ENCODE results near the gene RIPOR3.
"Not testable (repeated sequence)": the region's sequence is repeated elsewhere in the genome, so short reads cannot be mapped to it uniquely, and the experiment has no call there.

RIPOR3 gene

DNA sequence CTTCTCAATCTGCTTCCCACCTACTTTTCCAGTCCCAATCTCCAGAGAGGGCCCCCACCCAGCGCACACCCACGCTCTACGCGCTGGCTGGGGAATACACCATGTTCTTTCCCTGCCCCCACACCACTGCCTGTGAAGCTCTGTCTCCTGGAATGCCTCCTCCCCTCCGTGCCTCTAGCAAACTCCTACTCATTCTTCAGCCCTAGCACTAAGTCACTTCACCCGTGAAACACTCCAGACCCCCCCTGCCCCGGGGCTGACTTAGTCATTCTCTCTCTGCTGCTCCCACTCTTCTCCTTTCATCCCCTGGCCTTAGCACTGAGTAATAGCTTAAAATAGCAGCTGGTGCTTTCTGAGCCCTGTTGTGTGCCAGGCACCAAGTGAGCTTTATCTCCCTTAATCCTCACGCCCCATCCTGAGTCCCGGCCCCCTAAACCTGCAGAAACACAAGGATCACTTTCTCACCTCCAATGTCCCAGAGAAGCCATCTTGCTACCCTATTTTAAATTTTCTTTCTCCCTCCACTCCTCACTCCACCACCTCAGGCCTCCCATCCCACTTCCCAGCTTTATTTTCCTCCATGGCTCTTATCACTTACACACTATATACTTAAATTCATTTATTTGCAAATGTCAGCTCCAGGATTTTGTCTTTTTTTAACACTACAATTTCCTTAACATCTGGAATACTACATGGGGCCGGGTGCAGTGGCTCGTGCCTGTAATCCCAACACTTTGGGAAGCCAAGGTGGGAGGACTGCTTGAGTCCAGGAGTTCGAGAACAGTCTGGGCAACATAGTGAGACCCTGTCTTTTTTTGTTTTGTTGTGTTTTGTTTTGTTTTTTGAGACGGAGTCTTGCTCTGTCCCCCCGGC is 33.7 kb upstream of the RIPOR3 start:
- no peak for DNase-seq

- no peak for DNase-seq
Observed at GRCh38 chr20:50724112-50724725, 32.9 kb upstream of the RIPOR3 start.

GRCh38 chr20:50723672-50724071 is 32.3 kb upstream of the RIPOR3 start:
- no peak for DNase-seq

DNA sequence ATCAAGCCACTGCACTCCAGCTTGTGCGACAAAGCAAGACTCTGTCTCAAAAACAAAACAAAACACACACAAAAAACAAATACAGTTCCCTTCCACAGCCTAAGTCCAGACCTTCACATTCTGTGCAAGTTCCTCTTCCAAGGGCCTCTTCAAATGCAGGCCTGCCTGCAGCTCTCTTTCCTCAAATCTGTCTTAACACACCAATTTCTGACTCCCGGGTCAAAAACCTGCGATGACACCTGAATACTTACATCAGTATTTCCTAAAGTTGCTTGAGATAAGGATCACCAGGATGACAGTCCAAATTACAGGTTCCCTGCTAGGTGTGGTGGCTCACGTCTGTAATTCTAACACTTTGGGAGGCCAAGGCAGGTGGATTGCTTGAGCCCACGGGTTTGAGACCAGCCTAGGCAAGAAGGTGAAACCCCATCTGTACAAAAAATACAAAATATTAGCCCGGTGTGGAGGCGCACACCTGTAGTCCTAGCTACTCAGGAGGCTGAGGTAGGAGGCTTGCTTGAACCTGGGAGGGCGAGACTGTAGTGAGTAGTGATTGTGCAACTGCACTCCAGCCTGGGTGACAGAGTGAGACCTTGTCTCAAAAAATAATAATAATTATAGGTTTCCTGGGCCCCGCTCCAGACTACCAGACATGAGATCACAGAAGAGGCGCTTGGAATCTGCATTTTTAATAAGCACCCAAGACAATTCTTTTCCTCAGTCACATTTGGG is 31.2 kb upstream of the RIPOR3 start:
- DNase-seq: no peak

- DNase-seq: no peak
Observed at GRCh38 chr20:50721881-50722281, 30.5 kb upstream of the RIPOR3 start.

DNA sequence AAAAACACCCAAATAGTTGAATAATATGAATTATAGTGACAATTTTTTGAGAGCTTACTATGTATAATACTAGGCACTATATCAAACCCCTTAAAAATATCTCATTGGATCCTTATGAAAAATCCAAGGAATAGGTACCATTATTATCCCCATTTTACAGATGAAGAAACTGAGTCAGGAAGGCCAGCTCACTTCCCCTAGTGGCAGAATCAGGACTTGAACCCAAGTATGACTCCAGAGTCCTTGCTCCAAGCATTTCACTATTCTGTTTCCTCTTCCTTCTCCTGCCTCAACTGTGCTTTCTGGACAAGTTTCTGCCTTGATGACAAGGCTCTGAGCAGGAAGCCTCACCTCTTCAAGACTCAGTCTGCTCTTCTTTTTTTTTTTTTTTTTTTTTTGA is 29.2 kb upstream of the RIPOR3 start:
- no peak for DNase-seq

GRCh38 chr20:50720026-50720425 is 28.7 kb upstream of the RIPOR3 start:
- no peak for DNase-seq

- DNase-seq: no peak
Observed at GRCh38 chr20:50719328-50719727, 28.0 kb upstream of the RIPOR3 start.

- no peak for DNase-seq
Observed at GRCh38 chr20:50717974-50718761, 26.8 kb upstream of the RIPOR3 start.

DNA sequence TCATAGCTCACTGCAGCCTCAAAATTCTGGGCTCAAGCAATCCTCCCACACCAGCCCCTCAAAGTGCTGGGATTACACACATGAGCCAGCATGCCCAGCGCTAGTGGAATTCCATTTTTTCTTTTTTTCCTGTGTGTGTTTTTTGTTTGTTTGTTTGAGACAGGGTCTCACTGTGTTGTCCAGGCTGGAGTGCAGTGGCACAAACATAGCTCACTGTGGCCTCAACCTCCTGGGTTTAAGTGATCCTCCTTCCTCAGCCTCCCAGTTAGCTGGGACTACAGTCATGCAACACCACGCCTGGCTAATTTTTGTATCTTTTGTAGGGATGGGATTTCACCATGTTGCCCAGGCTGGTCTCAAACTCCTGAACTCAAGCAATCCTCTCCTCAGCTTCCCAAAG is 26.0 kb upstream of the RIPOR3 start:
- no peak for DNase-seq

DNA sequence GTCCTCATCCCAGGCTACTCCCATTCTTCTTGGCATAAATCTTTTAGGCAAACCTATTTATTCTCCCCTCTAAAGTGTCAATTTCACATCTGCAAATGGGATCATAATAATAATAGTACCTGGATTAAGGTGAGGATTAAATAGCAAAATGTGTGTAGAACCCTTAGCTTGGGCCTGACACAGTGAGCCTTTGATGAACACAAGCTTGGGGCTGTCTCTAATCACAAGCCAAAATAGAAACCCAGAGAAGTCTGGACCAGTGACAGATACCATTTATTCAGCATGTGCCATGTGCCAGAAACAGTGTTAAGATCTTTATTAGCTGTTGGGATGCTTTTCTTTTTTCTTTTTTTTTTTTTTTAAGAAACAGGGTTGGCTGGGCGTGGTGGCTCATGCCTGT is 25.2 kb upstream of the RIPOR3 start:
- DNase-seq: no peak

GRCh38 chr20:50715694-50716093 is 24.4 kb upstream of the RIPOR3 start:
- DNase-seq: no peak

- not testable (repeated sequence) for DNase-seq
Observed at GRCh38 chr20:50714426-50714825, 23.1 kb upstream of the RIPOR3 start.

- DNase-seq: no peak
Observed at GRCh38 chr20:50713657-50714101, 22.3 kb upstream of the RIPOR3 start.

DNA sequence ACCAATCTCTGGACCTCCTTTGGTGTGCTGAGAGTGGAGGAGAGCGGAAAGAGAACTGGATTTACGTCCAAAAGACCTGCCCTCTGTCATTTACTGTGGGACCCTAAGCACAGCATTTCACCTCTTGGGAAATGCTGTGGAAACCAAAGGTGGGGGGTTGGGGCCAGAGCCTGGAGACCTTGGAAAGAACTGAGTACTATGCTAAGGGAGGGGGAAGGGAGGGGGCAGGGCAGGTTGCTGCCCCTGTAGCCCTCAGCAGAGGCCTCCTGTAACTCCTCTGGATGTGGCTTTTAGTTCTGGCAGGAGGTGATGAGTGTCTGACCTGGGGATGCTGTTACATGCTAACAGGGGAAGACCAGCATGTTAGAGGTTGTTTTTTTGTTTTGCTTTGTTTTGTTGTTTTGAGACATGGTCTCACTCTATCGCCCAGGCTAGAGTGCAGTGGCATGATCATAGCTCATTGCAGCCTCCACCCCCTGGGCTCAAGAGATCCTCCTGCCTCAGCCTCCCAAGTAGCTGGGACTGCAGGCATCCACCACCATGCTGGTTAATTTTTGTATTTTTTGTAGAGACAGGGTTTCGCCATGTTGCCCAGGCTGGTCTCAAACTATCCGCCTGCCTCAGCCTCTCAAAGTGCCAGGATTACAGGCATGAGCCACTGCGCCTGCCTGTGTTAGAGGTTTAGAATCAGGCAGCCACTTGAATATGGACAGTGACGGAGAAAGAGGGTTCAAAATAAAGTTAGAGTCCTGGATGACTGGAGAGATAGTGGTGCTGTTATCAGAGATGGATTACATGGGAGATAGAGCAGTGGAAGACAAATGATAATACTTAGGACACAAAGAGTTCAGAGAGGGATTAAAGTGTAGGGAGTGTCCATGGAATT is 21.7 kb upstream of the RIPOR3 start:
- no peak for DNase-seq

- no peak for DNase-seq
Observed at GRCh38 chr20:50711113-50711825, 19.9 kb upstream of the RIPOR3 start.

DNA sequence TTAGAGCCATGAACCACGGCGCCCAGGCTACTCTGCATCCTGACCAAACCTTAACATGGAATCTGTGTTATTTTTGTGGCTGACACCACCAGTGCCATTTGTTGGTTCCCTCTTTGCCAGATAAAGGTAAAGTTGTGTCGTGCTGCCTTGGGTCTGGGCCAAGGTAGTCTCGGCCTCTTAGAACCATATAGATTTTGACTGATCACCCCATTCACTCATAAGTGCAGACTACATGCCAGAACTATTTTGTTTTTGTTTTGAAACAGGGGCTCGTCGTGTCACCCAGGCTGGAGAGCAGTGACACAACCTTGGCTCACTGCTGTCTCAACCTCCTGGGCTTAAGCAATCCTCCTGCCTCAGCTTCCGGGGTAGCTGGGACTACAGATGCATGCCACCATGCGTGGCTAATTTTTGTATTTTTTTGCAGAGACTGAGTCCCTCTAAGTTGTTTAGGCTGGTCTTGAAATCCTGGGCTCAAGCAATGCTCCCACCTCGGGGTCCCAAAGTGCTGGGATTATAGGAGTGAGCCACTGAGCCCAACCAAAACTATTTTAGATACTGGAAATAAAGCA is 19.2 kb upstream of the RIPOR3 start:
- no peak for DNase-seq

DNA sequence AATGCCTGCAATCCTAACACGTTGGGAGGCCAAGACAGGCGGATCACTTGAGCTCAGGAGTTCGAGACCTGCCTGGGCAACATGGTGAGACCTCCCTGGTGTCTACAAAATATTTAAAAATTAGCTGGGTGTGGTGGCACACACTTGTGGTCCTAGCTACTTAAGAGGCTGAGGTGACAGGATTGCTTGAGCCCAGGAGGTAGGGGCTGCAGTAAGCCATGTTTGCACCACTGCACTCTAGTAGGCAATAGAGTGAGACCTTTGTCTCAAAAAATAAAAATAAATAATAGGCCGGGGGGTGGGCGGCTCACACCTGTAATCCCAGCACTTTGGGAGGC is 18.3 kb upstream of the RIPOR3 start:
- DNase-seq: no peak

- no peak for DNase-seq
Observed at GRCh38 chr20:50708845-50709635, 17.7 kb upstream of the RIPOR3 start.

GRCh38 chr20:50704971-50705370 is 13.6 kb upstream of the RIPOR3 start:
- no peak for DNase-seq
